ENCODE measurements around the gene BORCS5.
"Not testable (repeated sequence)": the region's sequence is repeated elsewhere in the genome, so short reads cannot be mapped to it uniquely, and the experiment has no call there.

The BORCS5 gene

DNA sequence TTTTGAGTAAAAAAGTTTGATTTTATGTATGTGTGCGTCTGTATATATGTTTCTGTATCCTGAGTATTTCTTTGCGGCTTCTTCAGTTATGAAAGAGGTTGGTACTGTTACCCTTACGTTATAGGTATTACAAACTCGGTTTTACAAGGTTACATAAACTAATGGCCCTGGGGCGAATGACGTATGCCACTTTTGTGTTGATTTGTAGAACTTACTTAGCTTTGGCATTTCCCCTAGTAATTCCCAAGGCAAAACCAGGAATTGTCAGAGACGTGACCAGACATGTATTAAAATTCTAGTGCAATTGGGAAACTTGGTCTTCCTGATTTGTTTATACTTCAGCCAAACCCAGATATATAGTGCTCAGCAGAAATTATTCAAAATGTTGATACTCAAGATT, 112.5 kb downstream of the BORCS5 start:
- no peak for TF ChIP-seq PATZ1 (CRISPR knock-in tag; IDR thresholded peaks at IDR 0.05; ENCODE audit: borderline replicate concordance)
- no peak for TF ChIP-seq SNAI2 (CRISPR knock-in tag; IDR thresholded peaks at IDR 0.05)
- TF ChIP-seq BACH2 (CRISPR knock-in tag; IDR thresholded peaks at IDR 0.05; ENCODE audit: borderline replicate concordance), result no peak
- TF ChIP-seq GLIS3 (CRISPR knock-in tag; IDR thresholded peaks at IDR 0.05), result no peak
- ATAC-seq, result no peak

GRCh38 chr12:12470751-12471306, 114.0 kb downstream of the BORCS5 start:
- ATAC-seq, result no peak
- TF ChIP-seq RARB (CRISPR knock-in tag; IDR thresholded peaks at IDR 0.05), result no peak
- TF ChIP-seq ZNF8 (CRISPR knock-in tag; IDR thresholded peaks at IDR 0.05), result no peak
- TF ChIP-seq ZFP30 (CRISPR knock-in tag; IDR thresholded peaks at IDR 0.05), result no peak
- no peak for TF ChIP-seq CSDC2 (CRISPR knock-in tag; IDR thresholded peaks at IDR 0.05)
- TF ChIP-seq ESRRG (CRISPR knock-in tag; IDR thresholded peaks at IDR 0.05), result no peak
- TF ChIP-seq ZFP3 (CRISPR knock-in tag; IDR thresholded peaks at IDR 0.05), result no peak

- not testable (repeated sequence) for ATAC-seq
Observed at GRCh38 chr12:12471982-12472961, 115.4 kb downstream of the BORCS5 start.

- no peak for ATAC-seq
- TF ChIP-seq ISL1 (CRISPR knock-in tag; IDR thresholded peaks at IDR 0.05) (no peak), TOX (CRISPR knock-in tag; IDR thresholded peaks at IDR 0.05; ENCODE audit: borderline replicate concordance) (no peak), GLIS3 (CRISPR knock-in tag; IDR thresholded peaks at IDR 0.05) (no peak)
Observed at GRCh38 chr12:12473223-12473622, 116.3 kb downstream of the BORCS5 start.

DNA sequence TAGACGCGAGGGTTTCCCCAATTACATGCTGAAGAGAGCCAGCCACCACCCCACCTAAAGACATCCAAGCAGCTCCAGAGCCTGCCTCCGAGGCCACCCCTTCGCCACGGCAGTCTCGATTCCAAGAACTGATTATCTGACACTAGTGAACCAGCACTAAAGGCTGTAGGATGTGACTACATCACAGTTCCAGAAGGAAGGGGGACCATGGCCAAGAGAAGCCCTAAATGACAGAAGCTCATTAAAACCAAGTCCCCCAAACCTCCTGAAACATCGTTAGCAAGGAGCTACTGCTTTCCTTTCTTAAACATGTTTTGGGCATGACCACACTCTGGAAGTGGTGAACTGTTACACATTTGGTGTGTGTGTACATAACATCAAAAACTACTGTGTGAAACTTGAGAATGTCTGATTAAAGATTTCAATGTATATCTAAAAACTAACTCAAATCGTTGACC, 117.6 kb downstream of the BORCS5 start:
- ATAC-seq, result no peak
- TF ChIP-seq ARNTL (CRISPR knock-in tag; IDR thresholded peaks at IDR 0.05; ENCODE audit: borderline replicate concordance, low read depth), result no peak
- TF ChIP-seq TCF4 (CRISPR knock-in tag; IDR thresholded peaks at IDR 0.05; ENCODE audit: borderline replicate concordance), result no peak
- no peak for TF ChIP-seq ZC3H10 (CRISPR knock-in tag; IDR thresholded peaks at IDR 0.05)
- no peak for TF ChIP-seq ZNF70 (CRISPR knock-in tag; IDR thresholded peaks at IDR 0.05)

DNA sequence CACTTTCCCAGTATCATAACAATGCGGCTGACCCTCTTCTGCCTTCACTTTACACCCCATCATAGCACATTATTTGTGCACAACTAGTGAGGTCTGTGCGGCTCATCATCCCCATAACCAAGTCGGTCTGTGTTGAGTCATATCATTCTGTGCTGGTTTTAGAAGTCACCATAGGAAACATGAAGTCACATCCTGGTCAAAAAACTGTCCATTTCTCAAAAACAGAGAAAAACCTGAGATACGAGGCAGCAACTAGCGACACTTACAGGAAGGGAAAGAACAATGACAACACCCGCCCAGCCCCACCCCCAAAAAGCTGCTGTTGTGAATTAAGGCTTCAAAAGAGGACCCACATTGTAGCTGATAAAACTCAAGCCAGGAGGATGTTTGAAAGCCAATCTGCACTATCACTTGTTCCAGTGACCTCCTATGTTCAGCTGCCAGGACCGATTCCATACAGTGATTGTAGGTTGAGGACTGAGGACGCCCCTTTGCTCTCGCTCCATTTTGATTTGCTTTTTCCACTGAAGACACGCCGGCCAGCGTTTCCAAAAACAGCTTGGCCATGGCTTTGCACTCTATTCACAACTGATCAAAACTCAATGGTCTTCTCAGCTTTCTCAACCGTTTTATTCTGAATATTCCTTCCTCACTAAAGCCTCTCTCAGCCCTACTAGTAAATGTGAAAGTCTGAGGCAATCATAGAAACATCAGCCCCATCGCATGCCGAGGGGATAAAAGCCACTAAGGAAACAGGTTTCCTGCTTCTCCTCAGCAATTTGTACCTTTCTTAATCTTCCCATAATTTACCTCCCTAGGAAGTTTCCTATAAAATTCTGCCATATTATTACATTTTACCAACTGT, 118.3 kb downstream of the BORCS5 start:
- ATAC-seq, result no peak
- TF ChIP-seq ARNTL (CRISPR knock-in tag; IDR thresholded peaks at IDR 0.05; ENCODE audit: borderline replicate concordance, low read depth), result no peak
- no peak for TF ChIP-seq ESRRG (CRISPR knock-in tag; IDR thresholded peaks at IDR 0.05)
- no peak for TF ChIP-seq ZNF70 (CRISPR knock-in tag; IDR thresholded peaks at IDR 0.05)

- ATAC-seq, result no peak
- no peak for TF ChIP-seq ESRRG (CRISPR knock-in tag; IDR thresholded peaks at IDR 0.05)
- TF ChIP-seq ISL1 (CRISPR knock-in tag; IDR thresholded peaks at IDR 0.05), result no peak
- TF ChIP-seq PATZ1 (CRISPR knock-in tag; IDR thresholded peaks at IDR 0.05; ENCODE audit: borderline replicate concordance), result no peak
Observed at GRCh38 chr12:12476857-12477531, 120.1 kb downstream of the BORCS5 start.

Data from SK-N-SH treated with all-trans-retinoic acid at 6 μM for 48 hours (cell line).